RCC 7860 (cell line): ENCODE measurements around the gene GABRG3.

Source experiments
- DNase-seq: peaks from one replicate; pipeline ENCODE4 v3.0.0-alpha.2; 2015; ENCODE audit warnings: low spot score
- FAIRE-seq: peaks from 2 replicates; lab custom pipeline; 2012; peaks lifted over from hg19 to GRCh38; lab: Jason Lieb, UNC

Gene GABRG3

DNA sequence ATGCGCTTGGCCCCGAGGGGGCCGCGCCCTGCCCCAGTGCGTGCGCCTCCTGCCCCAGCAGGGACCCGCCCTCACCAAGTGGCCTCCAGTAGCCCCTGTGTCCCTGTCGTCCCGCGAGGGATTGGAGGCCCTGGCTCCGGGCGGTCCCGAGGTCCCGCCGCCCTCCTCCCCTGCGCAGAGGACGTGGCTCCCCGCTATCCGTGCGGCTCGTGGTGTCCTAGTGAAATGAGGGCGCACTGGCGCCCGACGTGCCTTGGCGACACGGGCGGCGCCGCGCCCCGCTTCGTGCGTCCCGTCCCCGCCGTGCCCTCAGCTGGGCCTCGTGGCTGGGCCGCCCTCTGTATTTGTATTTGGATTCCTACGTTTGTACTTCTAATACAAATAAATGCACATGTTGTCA, 570.6 kb downstream of the GABRG3 start:
- no peak for DNase-seq
- FAIRE-seq, result no peak

DNA sequence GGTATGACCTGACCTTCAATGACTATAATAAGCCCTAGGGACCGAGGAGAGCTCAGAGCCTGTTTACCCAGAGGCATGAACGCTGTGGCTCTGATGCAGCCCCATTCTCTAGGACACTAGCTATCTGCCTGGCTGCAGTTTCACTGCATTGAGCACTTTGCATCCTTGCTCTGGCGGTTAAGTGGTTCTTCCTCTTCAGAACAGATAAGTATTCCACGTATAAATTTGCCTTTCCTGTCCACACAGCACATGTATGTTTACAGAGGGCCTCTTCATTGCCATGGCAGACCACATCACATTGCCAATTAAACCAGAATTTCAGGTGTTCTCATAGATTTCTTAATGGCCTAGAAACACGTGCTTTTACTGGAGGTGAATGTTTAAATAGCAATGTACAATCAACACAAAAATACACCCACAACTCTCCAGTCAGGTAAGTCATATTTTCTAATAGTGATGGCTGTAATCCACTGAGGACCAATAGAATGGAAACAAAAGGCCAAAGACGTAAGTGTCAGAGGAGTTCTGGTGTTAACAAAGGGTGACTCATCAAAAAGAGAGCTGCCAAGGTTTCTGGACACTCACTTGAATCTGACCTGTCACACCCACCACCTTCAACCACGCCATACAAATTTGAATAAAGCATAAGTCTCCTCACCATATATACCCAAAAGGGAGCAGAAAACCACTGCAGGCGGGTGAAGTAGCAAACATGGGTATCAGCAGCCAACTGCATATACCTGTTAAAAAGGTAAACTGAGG, 574.7 kb downstream of the GABRG3 start:
- DNase-seq (peak; percentile 56), FAIRE-seq (no peak)

DNA sequence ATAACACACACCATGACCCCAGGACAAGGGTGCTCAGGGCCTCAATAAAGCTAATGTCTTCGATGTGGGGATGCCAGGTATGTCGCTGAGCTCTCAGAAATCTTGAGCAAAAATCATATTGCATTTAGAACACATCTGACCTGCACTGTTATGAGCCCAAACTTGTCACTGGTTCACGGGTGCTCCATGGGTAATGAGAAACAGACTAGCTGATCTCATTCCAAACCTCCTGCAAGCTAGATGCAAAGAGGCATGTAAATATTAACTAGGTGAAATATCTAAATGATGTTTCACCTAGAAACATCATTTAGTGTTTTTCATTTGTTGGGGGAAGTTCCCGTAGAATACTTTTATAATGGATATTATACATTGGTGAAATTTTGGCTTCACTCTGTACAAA, 578.8 kb downstream of the GABRG3 start:
- peak; percentile 49 for FAIRE-seq
- DNase-seq, result peak; percentile 59

DNA sequence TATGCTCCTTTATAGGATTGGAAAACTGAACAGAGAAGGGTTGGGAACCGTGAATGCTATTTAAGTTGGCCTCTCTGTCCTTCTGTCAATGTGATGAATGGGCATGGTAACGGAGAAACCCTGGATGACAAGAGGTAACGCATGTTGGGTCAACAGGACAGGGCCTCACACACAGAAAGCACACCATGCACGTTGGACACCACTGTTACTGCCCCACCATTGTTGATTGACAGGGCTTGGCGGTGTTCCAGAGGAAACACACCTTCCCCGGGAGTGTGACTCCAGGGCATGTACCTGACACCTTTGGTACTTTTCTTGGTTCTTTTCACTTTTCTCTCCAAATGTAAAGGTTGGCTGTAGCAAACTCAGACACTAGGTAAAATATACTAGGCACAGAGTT, 579.7 kb downstream of the GABRG3 start:
- FAIRE-seq (no peak), DNase-seq (no peak)

DNA sequence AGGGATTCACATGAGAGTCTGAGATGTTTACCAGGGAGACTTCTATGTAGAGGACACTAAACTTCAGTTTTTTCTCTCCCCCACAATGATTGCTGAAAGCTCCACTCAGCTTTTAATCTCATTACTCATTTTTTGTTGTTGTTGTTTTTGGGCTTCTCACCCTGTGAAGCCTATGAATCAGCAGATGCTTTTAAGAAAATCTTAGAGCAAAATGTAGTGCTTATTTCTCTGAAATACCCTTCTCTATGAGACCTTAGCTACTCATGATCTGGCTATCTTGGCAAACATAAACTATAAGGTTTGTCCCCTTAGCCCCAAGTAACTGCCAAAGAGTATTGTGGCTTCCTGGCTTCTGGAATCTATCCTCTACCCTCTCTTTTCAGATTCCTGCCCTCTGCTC, 590.8 kb downstream of the GABRG3 start:
- no peak for DNase-seq
- FAIRE-seq, result no peak

DNA sequence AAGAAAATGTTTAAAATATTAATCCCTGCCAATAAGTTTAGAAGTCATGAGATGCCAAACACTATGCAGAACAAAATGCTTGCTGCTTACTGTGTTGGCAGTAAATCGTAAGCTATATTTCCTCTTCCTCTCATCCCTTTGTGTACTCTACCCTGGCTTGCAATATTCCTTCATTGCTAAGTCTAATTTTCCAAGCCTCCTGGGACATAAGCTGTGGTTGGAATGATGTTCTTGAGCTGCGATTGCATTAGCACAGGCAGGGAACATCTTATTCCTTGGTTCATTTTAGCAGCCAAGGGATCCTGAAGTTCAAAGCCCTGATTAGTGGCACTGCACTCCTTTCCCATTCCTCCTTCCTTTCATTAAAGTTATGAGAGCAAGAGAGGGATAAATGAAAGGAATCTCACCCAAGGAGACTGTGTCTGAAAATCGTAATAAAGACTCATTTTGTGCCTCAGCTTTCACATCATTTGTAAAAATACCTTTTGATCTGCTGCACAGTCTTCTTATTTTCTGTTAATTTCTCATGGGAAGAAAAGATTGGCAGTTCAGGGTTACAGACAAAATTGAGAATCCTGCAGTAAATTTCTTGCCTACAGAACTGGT, 592.9 kb downstream of the GABRG3 start:
- DNase-seq (no peak), FAIRE-seq (no peak)

DNA sequence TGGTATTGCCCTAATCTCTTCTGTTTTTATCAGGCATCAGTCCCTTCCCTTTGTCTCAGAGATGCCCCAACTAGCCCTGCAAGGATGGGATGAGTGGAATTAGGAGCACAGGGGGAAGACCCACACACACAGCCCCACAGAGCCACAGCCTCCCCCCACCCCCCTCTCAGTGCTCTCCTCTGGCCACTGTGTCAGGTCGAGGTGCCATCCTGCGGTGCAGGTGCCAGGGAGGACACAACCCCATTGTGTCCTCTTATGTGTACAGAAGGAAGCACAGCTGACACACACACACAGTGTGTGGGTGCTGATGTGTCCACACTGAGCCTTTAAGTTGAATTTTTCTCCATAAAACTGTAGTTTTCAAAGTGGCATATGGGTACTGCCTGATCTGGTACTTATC, 593.7 kb downstream of the GABRG3 start:
- no peak for DNase-seq
- no peak for FAIRE-seq

DNA sequence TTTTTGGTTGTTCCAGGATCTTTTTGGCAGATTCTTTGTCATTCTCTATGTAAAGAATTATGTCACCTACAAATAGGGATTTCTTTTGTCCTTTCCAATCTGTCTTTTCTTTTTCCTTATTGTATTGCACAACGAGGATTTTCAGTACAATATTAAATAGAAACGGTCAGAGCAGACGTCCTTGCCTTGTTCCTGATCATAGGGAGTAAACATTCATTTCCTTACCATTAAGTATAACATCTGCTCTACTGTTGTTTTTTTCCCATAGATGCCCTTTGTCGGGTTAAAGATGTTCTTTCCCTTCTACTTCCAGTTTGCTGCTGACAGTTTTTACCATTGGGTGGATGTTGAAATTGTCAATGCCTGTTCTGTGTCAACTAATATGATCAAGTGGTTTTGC, 599.8 kb downstream of the GABRG3 start:
- no peak for FAIRE-seq
- no peak for DNase-seq

DNA sequence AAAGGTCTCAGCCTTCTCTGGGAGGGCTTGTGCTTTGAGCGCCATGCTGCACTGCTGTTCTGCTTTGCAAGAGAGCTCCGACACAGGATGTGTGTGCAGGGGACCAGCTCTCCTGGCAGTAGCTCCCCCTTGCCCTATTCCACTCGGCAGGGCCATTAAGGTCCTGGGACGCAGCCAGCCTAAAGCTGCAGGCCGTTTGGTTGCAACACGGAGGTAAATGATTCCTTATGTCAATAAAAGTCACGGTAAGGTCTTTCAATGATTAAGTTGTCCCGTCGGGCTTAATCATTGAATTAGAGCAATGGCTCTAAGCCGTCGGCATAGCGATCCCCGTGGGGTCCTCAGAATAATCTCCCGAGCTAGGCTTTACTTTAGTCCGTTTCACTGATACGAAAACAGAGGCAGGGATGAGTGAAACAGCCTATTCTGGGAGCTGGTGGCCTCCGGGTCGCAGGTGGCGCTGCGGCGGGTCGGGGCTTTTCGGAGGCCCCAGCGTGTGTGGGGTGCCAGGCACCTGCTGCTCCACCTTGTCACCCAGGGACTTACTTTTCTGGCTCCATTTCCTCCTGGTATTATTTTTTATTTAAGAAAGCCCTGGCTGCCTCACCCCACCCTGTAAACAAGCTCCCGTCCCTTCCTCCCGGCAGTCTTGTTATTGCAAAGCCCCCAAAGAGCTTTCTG, 603.0 kb downstream of the GABRG3 start:
- FAIRE-seq (no peak), DNase-seq (no peak)

DNA sequence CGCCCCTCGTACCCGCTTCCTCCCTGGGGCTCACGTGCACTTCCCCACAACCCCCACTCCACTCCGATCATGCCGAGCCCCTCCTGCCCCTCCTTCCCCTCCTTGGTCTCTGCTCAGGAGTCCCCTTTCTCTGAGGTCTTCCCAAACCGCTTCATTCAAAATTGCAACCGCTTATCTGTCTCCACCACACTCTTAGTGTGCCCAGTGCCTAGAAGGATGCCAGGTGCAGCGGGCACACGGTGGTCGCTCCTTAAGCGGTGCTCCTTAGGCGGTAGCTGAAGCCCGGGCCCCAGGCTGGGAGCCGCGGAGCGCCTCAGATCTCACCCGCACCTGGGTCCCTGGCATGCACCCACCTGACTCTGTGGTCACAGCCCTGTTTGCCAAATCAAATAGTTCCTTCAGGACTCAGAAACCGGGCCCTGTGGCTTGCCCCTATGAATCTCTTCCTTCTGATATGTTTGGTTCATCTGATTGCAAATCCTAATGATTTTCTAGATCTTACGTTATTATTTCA, 603.6 kb downstream of the GABRG3 start:
- FAIRE-seq, result no peak
- no peak for DNase-seq

DNA sequence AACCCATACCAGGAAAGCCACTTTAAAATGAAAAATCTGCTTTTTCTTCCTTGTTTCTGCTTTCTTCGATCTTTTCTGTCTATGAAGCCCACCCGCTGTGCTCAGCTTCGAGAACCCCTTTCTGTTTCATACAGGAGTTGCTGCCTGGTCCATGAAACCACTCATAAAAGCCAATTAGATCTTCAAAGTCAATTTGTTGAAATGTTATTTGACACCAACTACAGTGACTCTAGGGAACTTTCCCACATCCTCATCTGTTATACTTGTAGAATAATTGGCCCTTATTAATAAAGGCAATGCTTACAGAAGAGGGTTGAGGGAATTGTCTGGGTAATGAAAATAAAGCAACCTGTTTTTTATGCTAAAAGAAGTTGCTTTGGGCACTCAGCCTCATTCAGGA, 604.5 kb downstream of the GABRG3 start:
- no peak for FAIRE-seq
- no peak for DNase-seq

DNA sequence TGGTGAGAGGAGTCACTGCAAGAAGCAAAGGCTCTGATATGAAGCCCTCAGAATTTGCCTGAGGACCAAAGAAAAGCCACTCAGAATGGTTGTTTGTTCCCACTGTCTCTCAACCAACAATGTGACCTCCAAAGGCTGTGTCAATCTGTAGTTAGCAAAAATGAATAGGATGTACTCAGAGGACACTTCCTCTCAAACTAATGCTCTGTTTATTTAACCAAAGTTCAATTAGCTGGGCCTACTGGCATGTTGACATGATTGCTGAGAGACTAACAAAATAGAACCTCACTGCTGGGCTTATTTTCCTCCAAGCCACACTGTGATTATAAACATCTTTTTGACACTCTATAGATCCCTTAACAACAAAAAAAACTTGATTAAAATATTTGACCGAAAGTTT, 605.6 kb downstream of the GABRG3 start:
- DNase-seq, result no peak
- FAIRE-seq, result no peak

DNA sequence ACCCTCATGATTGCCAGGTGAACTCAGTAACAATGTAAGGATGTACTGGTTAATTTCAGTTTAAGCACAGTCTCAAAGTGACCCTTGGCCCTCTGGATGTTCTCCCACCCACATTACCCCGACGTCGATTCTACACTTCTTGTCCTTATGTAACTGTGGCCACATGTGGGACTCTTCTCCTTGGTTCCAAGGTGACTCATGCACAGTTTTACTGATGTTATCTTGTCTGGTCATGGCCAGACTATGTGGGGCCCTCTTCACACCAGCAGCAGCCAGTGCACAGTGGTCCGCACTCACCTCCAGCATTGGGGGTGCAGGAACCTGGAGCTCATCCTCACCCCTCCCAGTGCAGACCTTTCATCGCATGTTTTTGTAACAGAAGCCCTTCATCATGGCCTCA, 608.8 kb downstream of the GABRG3 start:
- no peak for FAIRE-seq

DNA sequence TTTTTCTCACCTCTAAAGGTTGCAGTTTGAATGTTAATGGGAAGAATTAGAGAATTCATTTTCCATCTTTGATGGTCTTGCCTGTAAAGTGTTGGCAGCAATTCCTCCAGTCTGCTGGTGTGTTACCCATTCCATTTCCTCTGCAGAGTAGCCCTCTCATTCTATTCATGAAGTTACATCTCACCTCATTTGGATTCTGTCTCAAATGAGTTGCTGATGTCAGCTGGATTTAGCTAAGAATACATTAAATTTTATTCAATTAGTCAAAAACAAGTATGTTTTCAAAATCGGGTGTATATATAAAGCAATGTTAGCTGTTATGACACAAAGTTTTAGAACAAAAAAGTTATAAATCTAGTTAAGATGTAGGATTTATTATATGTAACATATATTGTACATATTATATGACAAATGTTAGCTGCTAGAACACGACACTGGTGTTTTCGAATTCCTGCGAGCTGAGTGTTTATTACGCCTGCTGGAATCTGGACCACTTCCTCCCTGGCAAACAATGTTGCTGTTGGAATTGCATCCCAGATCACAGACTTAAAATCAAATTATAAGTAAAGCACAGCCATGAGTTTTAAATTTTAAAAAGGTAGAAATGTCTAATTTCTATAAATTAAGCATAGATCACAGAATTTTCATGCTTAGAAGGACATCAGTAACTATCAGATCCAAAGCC, 611.9 kb downstream of the GABRG3 start:
- FAIRE-seq (no peak), DNase-seq (no peak)

More for the DNA sequence above, 608.8 kb downstream of the GABRG3 start:
- DNase-seq, result no peak

DNA sequence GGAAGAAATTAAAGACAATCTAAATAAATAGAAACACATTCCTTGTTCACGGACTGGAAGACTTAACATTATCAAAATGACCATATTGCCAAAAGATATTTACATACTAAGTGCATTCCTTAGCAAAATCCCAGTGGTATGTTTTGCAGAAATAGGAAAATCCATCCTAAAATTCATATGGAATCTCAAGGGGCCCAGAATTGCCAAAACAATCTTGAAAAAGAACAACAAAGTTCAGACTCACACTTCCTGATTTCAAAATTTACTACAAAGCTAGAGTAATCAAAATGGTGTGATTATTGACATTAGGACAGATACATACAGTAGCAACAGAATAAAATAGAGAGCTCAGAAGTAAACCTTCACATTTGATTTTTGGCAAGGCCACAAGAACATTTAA, 612.7 kb downstream of the GABRG3 start:
- no peak for FAIRE-seq

DNA sequence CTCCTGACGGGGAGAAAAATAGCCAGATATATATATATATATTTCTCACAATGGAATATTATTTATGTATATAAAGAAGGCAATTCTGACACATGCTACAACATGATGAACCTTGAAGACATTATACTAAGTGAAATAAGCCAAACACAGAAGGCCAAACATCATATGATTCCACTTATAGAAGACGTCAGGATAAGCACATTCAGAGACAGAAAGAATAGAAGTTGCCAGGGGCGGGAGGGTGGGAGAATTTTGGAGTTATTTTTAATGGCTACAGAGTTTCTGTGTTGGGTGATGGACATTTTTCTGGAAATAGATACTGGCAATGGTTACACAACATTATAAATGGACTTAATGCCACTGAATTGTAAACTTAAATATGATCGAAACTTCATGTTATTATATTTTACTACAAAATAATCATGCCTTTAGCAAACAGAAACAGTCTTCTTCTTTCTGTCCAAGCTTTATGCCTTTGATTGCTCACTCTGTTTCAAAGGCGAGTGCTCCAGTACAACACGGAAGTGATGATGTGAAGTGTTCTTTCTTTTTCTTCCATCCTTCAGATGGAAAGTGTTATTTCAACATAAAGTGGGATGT, 614.2 kb downstream of the GABRG3 start:
- FAIRE-seq (no peak), DNase-seq (no peak)

More for the DNA sequence above, 612.7 kb downstream of the GABRG3 start:
- DNase-seq, result no peak

DNA sequence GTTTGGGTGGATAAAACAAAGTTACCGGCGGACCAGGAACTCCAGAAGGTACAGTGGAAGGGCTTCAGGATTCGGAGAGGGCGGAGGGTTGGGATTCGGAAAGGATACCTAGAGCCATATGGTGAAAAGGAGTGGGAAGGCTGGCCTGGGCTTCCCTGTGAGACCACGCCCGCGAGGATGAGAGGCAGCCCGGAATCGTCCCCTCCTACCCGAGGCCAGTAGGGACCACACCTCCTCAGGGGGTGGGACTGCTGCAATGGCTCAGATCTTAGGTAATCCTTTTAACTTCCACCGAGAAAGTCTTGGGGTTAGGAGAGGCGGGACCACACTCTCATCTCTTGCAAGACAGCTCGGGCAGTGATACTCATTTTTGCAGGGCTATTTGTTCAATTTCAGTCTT, 616.8 kb downstream of the GABRG3 start:
- no peak for FAIRE-seq
- DNase-seq, result no peak

DNA sequence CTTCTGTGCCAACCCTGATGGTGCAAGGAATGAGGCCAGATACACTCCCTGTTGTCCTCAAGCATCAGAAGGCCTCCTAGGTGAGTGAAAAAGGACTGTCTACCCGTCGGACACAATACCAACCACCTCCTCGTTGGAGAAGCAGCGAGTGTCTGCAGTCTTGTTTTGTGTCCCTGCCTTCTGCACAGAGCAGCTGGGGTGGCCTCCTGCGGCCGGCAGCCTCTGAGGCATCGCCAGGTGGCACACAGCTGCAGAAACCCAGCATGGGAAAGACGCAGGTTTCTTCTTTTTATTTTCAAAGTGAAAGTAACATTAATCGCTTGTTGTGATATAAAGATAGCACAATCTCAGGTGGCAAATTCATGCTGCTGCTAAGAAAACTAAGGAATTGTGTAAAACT, 618.3 kb downstream of the GABRG3 start:
- FAIRE-seq, result no peak
- no peak for DNase-seq

DNA sequence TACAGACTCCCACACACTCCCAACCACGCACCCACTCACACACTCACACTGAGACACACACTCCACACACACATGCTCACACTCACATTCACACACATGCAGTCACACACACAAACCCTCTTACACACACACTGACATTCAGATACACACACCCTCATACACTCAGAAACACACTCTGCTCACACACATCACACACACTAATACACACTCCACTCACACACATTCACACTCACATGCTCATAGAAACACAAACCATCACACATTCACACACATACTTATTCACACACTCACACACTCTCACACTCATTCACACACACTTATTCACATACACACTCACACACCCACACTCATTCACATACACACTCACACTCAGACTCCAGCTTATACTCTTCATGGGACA, 618.8 kb downstream of the GABRG3 start:
- DNase-seq (no peak), FAIRE-seq (no peak)
